ENCODE measurements around the gene NRCAM. TPM values are rescaled to one million over a fixed set of nuclear protein-coding genes. Genes with fewer than 3 reads are reported as not detected.

Gene NRCAM
- total and polyA plus RNA-seq, 2 of the 13 experiments (the other 11 are each of a cell fraction or from before 2014, with no cell fraction given), result 0.31 to 0.33 TPM

DNA sequence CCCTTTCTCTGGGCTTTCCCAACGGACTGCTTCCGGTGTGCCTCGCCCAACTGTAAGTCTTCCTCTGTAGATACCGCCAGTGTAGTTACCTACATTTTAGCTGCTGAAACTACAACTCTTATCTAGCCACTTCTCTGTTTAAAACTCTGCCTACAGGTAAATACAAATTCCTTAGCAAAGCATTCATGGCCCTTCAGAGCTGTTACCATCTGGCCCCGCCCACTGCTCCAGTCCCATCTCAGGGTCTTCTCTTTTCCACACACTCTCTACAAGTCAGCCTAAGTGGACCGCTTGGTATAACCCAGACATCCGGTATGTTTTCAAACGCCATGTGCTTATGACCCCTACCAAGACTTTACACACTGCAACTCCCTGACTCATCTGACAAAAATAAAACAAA is 285.1 kb downstream of the NRCAM start:
- no TSS peak for BruUV-seq (replicated peaks)
- TF ChIP-seq ESRRA (CRISPR knock-in tag; IDR thresholded peaks at IDR 0.05; ENCODE audit: low read depth), result no peak
- TF ChIP-seq RAD51 (IDR thresholded peaks at IDR 0.05; ENCODE audit: borderline replicate concordance), result no peak
- TF ChIP-seq, protein P1, sequence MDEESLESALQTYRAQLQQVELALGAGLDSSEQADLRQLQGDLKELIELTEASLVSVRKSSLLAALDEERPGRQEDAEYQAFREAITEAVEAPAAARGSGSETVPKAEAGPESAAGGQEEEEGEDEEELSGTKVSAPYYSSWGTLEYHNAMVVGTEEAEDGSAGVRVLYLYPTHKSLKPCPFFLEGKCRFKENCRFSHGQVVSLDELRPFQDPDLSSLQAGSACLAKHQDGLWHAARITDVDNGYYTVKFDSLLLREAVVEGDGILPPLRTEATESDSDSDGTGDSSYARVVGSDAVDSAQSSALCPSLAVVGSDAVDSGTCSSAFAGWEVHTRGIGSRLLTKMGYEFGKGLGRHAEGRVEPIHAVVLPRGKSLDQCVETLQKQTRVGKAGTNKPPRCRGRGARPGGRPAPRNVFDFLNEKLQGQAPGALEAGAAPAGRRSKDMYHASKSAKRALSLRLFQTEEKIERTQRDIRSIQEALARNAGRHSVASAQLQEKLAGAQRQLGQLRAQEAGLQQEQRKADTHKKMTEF (CRISPR knock-in tag; IDR thresholded peaks at IDR 0.05), result no peak
- TF ChIP-seq NBN (conservative IDR thresholded peaks at IDR 0.05), result no peak
- no peak for TF ChIP-seq NR2F1 (CRISPR knock-in tag; IDR thresholded peaks at IDR 0.05)
- TF ChIP-seq ZBTB1 (CRISPR knock-in tag; IDR thresholded peaks at IDR 0.05; ENCODE audit: borderline replicate concordance), result no peak
- TF ChIP-seq FOXO1 (CRISPR knock-in tag; IDR thresholded peaks at IDR 0.05), result no peak
- no peak for TF ChIP-seq U2AF1 (optimal IDR thresholded peaks at IDR 0.05; ENCODE audit: low read depth, low read length)
- TF ChIP-seq GTF2F1 (IDR thresholded peaks at IDR 0.05; ENCODE audit: low read length), result no peak
- TF ChIP-seq SNRNP70 (IDR thresholded peaks at IDR 0.05; ENCODE audit: low read depth, low read length), result no peak
- no peak for TF ChIP-seq SMARCC2 (IDR thresholded peaks at IDR 0.05)
- TF ChIP-seq SRSF4 (IDR thresholded peaks at IDR 0.05; ENCODE audit: low read depth, low read length, poor library complexity, severe bottlenecking), result no peak
- TF ChIP-seq JDP2 (CRISPR knock-in tag; IDR thresholded peaks at IDR 0.05; ENCODE audit: borderline replicate concordance), result no peak
- no peak for TF ChIP-seq KAT7 (CRISPR knock-in tag; IDR thresholded peaks at IDR 0.05; ENCODE audit: borderline replicate concordance)
- no peak for TF ChIP-seq ZIK1 (CRISPR knock-in tag; IDR thresholded peaks at IDR 0.05; ENCODE audit: borderline replicate concordance, low read depth)
- no peak for TF ChIP-seq HOXA3 (CRISPR knock-in tag; IDR thresholded peaks at IDR 0.05)
- WGBS (ENCODE audit: low lambda C conversion rate), result 63% methylated on average over 8 of the region's 8 CpGs
- Histone ChIP-seq H3K9ac (ENCODE audit: insufficient read depth, low read depth, low read length) (no peak overlapping the region), H3K4me3 (replicated peaks in 1 of 3; ENCODE audit: insufficient read depth in 1 of 3, low read depth in 2 of 3, low read length in 3 of 3) (no peak overlapping the region), H3K27ac (ENCODE audit: extremely low read length, insufficient read depth, low read length) (no peak overlapping the region), H3K9me3 (ENCODE audit: low read length) (no peaks in the 10 kb centered on the region), H4K20me1 (ENCODE audit: insufficient read depth, low read length) (no peaks in the 10 kb centered on the region), H2AFZ (ENCODE audit: low read length) (no peak overlapping the region), H3K27me3 (ENCODE audit: control insufficient read depth in 1 of 2, insufficient read depth in 2 of 2, low read length in 2 of 2) (no peaks in the 10 kb centered on the region), H3K36me3 (replicated peaks in 1 of 2; ENCODE audit: control insufficient read depth in 1 of 2, insufficient read depth in 2 of 2, low read length in 2 of 2) (no peaks in the 10 kb centered on the region), H3K4me2 (ENCODE audit: low read depth, low read length) (no peak overlapping the region), H3K4me1 (ENCODE audit: insufficient read depth, low read length) (no peaks in the 10 kb centered on the region), H3K79me2 (ENCODE audit: insufficient read depth, low read length) (no peaks in the 10 kb centered on the region)
- CTCF ChIA-PET (ENCODE audit: low intra/inter-chr PET ratio, low total read pairs), result no interaction called here
- FAIRE-seq (no peak), DNase-seq (ENCODE audit: low spot score) (no peak), ATAC-seq (no peak)
- intact Hi-C loops (cut with micrococcal nuclease; ENCODE audit: unreplicated experiment) (no loop called here), in situ Hi-C loops (cut with HindIII; ENCODE audit: extremely low pct_ligation_motif_present, low pct_unique_long_range_greater_than_20kb) (loop anchor here (10.0 kb wide), 1 partner anchor 284 kb away; the partner anchor contains the start of gene NRCAM)
- POLR2A ChIA-PET, result no interaction called here

Measured in HepG2 (cell line).